Activated naive CD8-positive, alpha-beta T cell (primary cell): Measurements from ENCODE around the gene ISM1.
"Not testable (repeated sequence)": the region's sequence is repeated elsewhere in the genome, so short reads cannot be mapped to it uniquely, and the experiment has no call there.

Experiments
- H3K27ac Mint-ChIP-seq: one replicate; pipeline ENCODE4 v1.8.0; 2021; ENCODE audit warnings: mixed read lengths
- H3K27me3 Mint-ChIP-seq: one replicate; pipeline ENCODE4 v1.8.0; 2021; ENCODE audit warnings: mixed read lengths
- H3K36me3 Mint-ChIP-seq: one replicate; pipeline ENCODE4 v1.8.0; 2021; ENCODE audit warnings: mixed read lengths
- H3K4me1 Mint-ChIP-seq: one replicate; pipeline ENCODE4 v1.8.0; 2021; ENCODE audit warnings: low read depth, mixed read lengths
- H3K4me3 Mint-ChIP-seq: one replicate; pipeline ENCODE4 v1.8.0; 2021; ENCODE audit warnings: mild to moderate bottlenecking, mixed read lengths
- H3K9me3 Mint-ChIP-seq: one replicate; pipeline ENCODE4 v1.8.0; 2021; ENCODE audit warnings: low read depth, mixed read lengths

Gene ISM1

GRCh38 chr20:13234961-13235360 is 13.9 kb downstream of the ISM1 start:
- Mint-ChIP-seq H3K27me3 (no peaks in the 10 kb centered on the region), H3K9me3 (peaks cover 4% of the 10 kb centered on the region), H3K36me3 (peaks cover 7% of the 10 kb centered on the region), H3K4me1 (peaks cover 28% of the 10 kb centered on the region), H3K27ac (no peak overlapping the region), H3K4me3 (no peak overlapping the region)

GRCh38 chr20:13236360-13236759 is 15.3 kb downstream of the ISM1 start:
- H3K4me1 Mint-ChIP-seq = peaks cover 14% of the 10 kb centered on the region
- H3K27ac Mint-ChIP-seq, H3K36me3 Mint-ChIP-seq, H3K27me3 Mint-ChIP-seq, H3K9me3 Mint-ChIP-seq, H3K4me3 Mint-ChIP-seq: not testable (repeated sequence)

- H3K9me3 Mint-ChIP-seq = no peaks in the 10 kb centered on the region
- peaks cover 7% of the 10 kb centered on the region for H3K4me1 Mint-ChIP-seq
- no peak overlapping the region for H3K27ac Mint-ChIP-seq
- no peaks in the 10 kb centered on the region for H3K27me3 Mint-ChIP-seq
- peaks cover 5% of the 10 kb centered on the region for H3K36me3 Mint-ChIP-seq
- H3K4me3 Mint-ChIP-seq = no peak overlapping the region
These were observed 16.1 kb downstream of the ISM1 start for GRCh38 chr20:13236990-13237720.

- Mint-ChIP-seq H3K4me3 (no peak overlapping the region), H3K27me3 (no peaks in the 10 kb centered on the region), H3K36me3 (peaks cover 5% of the 10 kb centered on the region), H3K9me3 (no peaks in the 10 kb centered on the region), H3K4me1 (peaks cover under 1% of the 10 kb centered on the region), H3K27ac (no peak overlapping the region)
These were observed 17.1 kb downstream of the ISM1 start for GRCh38 chr20:13238001-13238653.

GRCh38 chr20:13243826-13244376 is 22.8 kb downstream of the ISM1 start:
- Mint-ChIP-seq H3K36me3 (peaks cover 2% of the 10 kb centered on the region), H3K27ac (no peak overlapping the region)

GRCh38 chr20:13245250-13245723 is 24.2 kb downstream of the ISM1 start:
- Mint-ChIP-seq H3K4me3 (no peak overlapping the region), H3K9me3 (no peaks in the 10 kb centered on the region), H3K27ac (peak overlapping the region; percentile 71), H3K4me1 (peaks cover 56% of the 10 kb centered on the region), H3K27me3 (no peaks in the 10 kb centered on the region), H3K36me3 (peaks cover 2% of the 10 kb centered on the region)

More at GRCh38 chr20:13243826-13244376, 22.8 kb downstream of the ISM1 start:
- Mint-ChIP-seq H3K27me3 (no peaks in the 10 kb centered on the region), H3K9me3 (no peaks in the 10 kb centered on the region), H3K4me1 (peaks cover 44% of the 10 kb centered on the region), H3K4me3 (no peak overlapping the region)

- H3K4me1 Mint-ChIP-seq = peaks cover 73% of the 10 kb centered on the region
- H3K27ac Mint-ChIP-seq = peak overlapping the region; percentile 96
- H3K36me3 Mint-ChIP-seq = no peaks in the 10 kb centered on the region
- no peaks in the 10 kb centered on the region for H3K27me3 Mint-ChIP-seq
- H3K4me3 Mint-ChIP-seq = peak overlapping the region; percentile 78
- H3K9me3 Mint-ChIP-seq = no peaks in the 10 kb centered on the region
These were observed 28.2 kb downstream of the ISM1 start for GRCh38 chr20:13249118-13249797.

GRCh38 chr20:13249798-13250170 is 28.7 kb downstream of the ISM1 start:
- H3K4me1 Mint-ChIP-seq = peaks cover 69% of the 10 kb centered on the region
- H3K27ac Mint-ChIP-seq = peak overlapping the region; percentile 96
- H3K9me3 Mint-ChIP-seq = no peaks in the 10 kb centered on the region
- peak overlapping the region; percentile 30 for H3K4me3 Mint-ChIP-seq
- no peaks in the 10 kb centered on the region for H3K36me3 Mint-ChIP-seq
- H3K27me3 Mint-ChIP-seq = no peaks in the 10 kb centered on the region

GRCh38 chr20:13250251-13250650 is 29.2 kb downstream of the ISM1 start:
- H3K27ac Mint-ChIP-seq = no peak overlapping the region
- H3K4me3 Mint-ChIP-seq = no peak overlapping the region
- H3K9me3 Mint-ChIP-seq = no peaks in the 10 kb centered on the region
- H3K27me3 Mint-ChIP-seq = no peaks in the 10 kb centered on the region
- peaks cover 66% of the 10 kb centered on the region for H3K4me1 Mint-ChIP-seq
- H3K36me3 Mint-ChIP-seq = no peaks in the 10 kb centered on the region

GRCh38 chr20:13251106-13251903 is 30.2 kb downstream of the ISM1 start:
- peaks cover 58% of the 10 kb centered on the region for H3K4me1 Mint-ChIP-seq
- H3K36me3 Mint-ChIP-seq = no peaks in the 10 kb centered on the region
- H3K4me3 Mint-ChIP-seq = no peak overlapping the region
- no peaks in the 10 kb centered on the region for H3K27me3 Mint-ChIP-seq
- peak overlapping the region; percentile 74 for H3K27ac Mint-ChIP-seq
- no peaks in the 10 kb centered on the region for H3K9me3 Mint-ChIP-seq

- Mint-ChIP-seq H3K9me3 (no peaks in the 10 kb centered on the region), H3K4me1 (peaks cover 57% of the 10 kb centered on the region), H3K36me3 (no peaks in the 10 kb centered on the region), H3K27ac (peak overlapping the region; percentile 2), H3K4me3 (no peak overlapping the region), H3K27me3 (no peaks in the 10 kb centered on the region)
These were observed 30.8 kb downstream of the ISM1 start for GRCh38 chr20:13251904-13252297.

- no peaks in the 10 kb centered on the region for H3K27me3 Mint-ChIP-seq
- H3K27ac Mint-ChIP-seq = no peak overlapping the region
- peaks cover 31% of the 10 kb centered on the region for H3K4me1 Mint-ChIP-seq
- H3K36me3 Mint-ChIP-seq = no peaks in the 10 kb centered on the region
- H3K9me3 Mint-ChIP-seq = no peaks in the 10 kb centered on the region
- no peak overlapping the region for H3K4me3 Mint-ChIP-seq
These were observed 34.3 kb downstream of the ISM1 start for GRCh38 chr20:13255356-13255755.

GRCh38 chr20:13256606-13257005 is 35.5 kb downstream of the ISM1 start:
- H3K4me3 Mint-ChIP-seq = no peak overlapping the region
- no peak overlapping the region for H3K27ac Mint-ChIP-seq
- H3K4me1 Mint-ChIP-seq = peaks cover 22% of the 10 kb centered on the region
- H3K36me3 Mint-ChIP-seq = no peaks in the 10 kb centered on the region
- no peaks in the 10 kb centered on the region for H3K27me3 Mint-ChIP-seq
- no peaks in the 10 kb centered on the region for H3K9me3 Mint-ChIP-seq

GRCh38 chr20:13259921-13260320 is 38.8 kb downstream of the ISM1 start:
- Mint-ChIP-seq H3K4me3 (no peak overlapping the region), H3K27ac (no peak overlapping the region), H3K9me3 (no peaks in the 10 kb centered on the region)

More at GRCh38 chr20:13259921-13260320, 38.8 kb downstream of the ISM1 start:
- no peaks in the 10 kb centered on the region for H3K27me3 Mint-ChIP-seq
- no peaks in the 10 kb centered on the region for H3K36me3 Mint-ChIP-seq
- peaks cover 26% of the 10 kb centered on the region for H3K4me1 Mint-ChIP-seq
